ENCODE data around the gene TMEM150C. TPM values are rescaled to one million over a fixed set of nuclear protein-coding genes. Genes with fewer than 3 reads are reported as not detected.

Gene TMEM150C
- 0.65 and 2.7 TPM in 2 replicates for total RNA-seq

GRCh38 chr4:82561786-82562563 is at the start of gene TMEM150C:
TMEM150C (minus strand) TSS chr4:82561988; CDS start chr4:82504657, 57,331 bp downstream.

Other genes starting within 250 kb of the TMEM150C start
- gene HNRNPD, start 188.0 kb downstream of the TMEM150C start, total RNA-seq: 17.0 and 19.2 TPM in 2 replicates
- gene HNRNPDL, start 131.5 kb downstream of the TMEM150C start, total RNA-seq: 99.0 and 132 TPM in 2 replicates
- gene ENOPH1, start 131.4 kb downstream of the TMEM150C start, total RNA-seq: 30.4 and 35.1 TPM in 2 replicates
- gene SCD5, start 236.8 kb upstream of the TMEM150C start, total RNA-seq: 9.5 and 12.9 TPM in 2 replicates